WTC11 (cell line): ENCODE data around the gene ZNF236. TPM values are rescaled to one million over a fixed set of nuclear protein-coding genes. Genes with fewer than 3 reads are reported as not detected.

ENCODE experiments used
- ATAC-seq: fragments of 200-7000 bp; cut with Tn5 transposase; 2 replicates; pipeline ENCODE4 v1.10.0; 2021; ENCODE audit warnings: mild to moderate bottlenecking, moderate library complexity
- CTCF ChIA-PET: fragments of 300-600 bp; sonication (Branson Sonifier 250); formaldehyde crosslinking; loops from one replicate; lab custom pipeline; 2021; ENCODE audit warnings: antibody characterized with exemption; lab: Charles Lee
- POLR2A ChIA-PET: fragments of 350-600 bp; sonication (Branson Sonifier 250); formaldehyde crosslinking; loops from one replicate; lab custom pipeline; 2021; ENCODE audit warnings: antibody characterized with exemption; lab: Charles Lee
- DNase-seq: peaks from one replicate; pipeline ENCODE4 v3.0.0; 2021; ENCODE audit warnings: low spot score
- H3K27ac Mint-ChIP-seq: 2 replicates; pipeline ENCODE4 v1.8.0; 2021; ENCODE audit warnings: mixed read lengths
- H3K27me3 Mint-ChIP-seq: 2 replicates; pipeline ENCODE4 v1.8.0; 2021; ENCODE audit warnings: low read depth, mild to moderate bottlenecking, moderate library complexity, mixed read lengths
- H3K36me3 Mint-ChIP-seq: 2 replicates; pipeline ENCODE4 v1.8.0; 2021; ENCODE audit warnings: mixed read lengths
- H3K4me1 Mint-ChIP-seq: 2 replicates; pipeline ENCODE4 v1.8.0; 2022; ENCODE audit warnings: mixed read lengths
- H3K4me3 Mint-ChIP-seq: 2 replicates; pipeline ENCODE4 v1.8.0; 2021; ENCODE audit warnings: mild to moderate bottlenecking, moderate library complexity, mixed read lengths
- H3K9me3 Mint-ChIP-seq: 2 replicates; pipeline ENCODE4 v1.8.0; 2021; ENCODE audit warnings: mixed read lengths
- AFF4 ChIP-seq: sonication (generic); formaldehyde crosslinking; IDR thresholded peaks from 2 replicates; pipeline ENCODE4 v1.8.1; 2023; ENCODE audit warnings: mild to moderate bottlenecking, missing genetic modification reagents, borderline replicate concordance
- ATF1 ChIP-seq: sonication (generic); formaldehyde crosslinking; IDR thresholded peaks from 2 replicates; pipeline ENCODE4 v1.8.1; 2023; ENCODE audit warnings: mild to moderate bottlenecking, moderate library complexity, missing genetic modification reagents
- CREM ChIP-seq: sonication (generic); formaldehyde crosslinking; IDR thresholded peaks from 2 replicates; pipeline ENCODE4 v1.8.1; 2022; ENCODE audit warnings: mild to moderate bottlenecking, missing genetic modification reagents, moderate library complexity
- FOXP4 ChIP-seq: sonication (generic); formaldehyde crosslinking; IDR thresholded peaks from 2 replicates; pipeline ENCODE4 v1.8.0; 2022; ENCODE audit warnings: mild to moderate bottlenecking, missing genetic modification reagents
- MYBL2 ChIP-seq: sonication (generic); formaldehyde crosslinking; IDR thresholded peaks from 2 replicates; pipeline ENCODE4 v1.8.1; 2023; ENCODE audit warnings: mild to moderate bottlenecking, moderate library complexity, missing genetic modification reagents
- NFATC4 ChIP-seq: fragments of 250-450 bp; sonication (Bioruptor Pico); IDR thresholded peaks from 2 replicates; pipeline ENCODE4 v1.9.0; 2021; ENCODE audit warnings: mild to moderate bottlenecking
- RORB ChIP-seq: fragments of 250-450 bp; sonication (Bioruptor Pico); IDR thresholded peaks from 2 replicates; pipeline ENCODE4 v1.9.0; 2021; ENCODE audit warnings: mild to moderate bottlenecking
- STAT6 ChIP-seq: sonication (generic); formaldehyde crosslinking; conservative IDR thresholded peaks from 2 replicates; pipeline ENCODE4 v1.8.1; 2023; ENCODE audit warnings: mild to moderate bottlenecking, low read depth, missing genetic modification reagents, moderate library complexity
- ZBTB21 ChIP-seq: sonication (generic); formaldehyde crosslinking; IDR thresholded peaks from 2 replicates; pipeline ENCODE4 v1.8.1; 2023; ENCODE audit warnings: mild to moderate bottlenecking, missing genetic modification reagents, borderline replicate concordance
- ZNF317 ChIP-seq: sonication (generic); formaldehyde crosslinking; IDR thresholded peaks from 2 replicates; pipeline ENCODE4 v1.8.1; 2023; ENCODE audit warnings: low read depth, mild to moderate bottlenecking, moderate library complexity, missing genetic modification reagents, borderline replicate concordance
- ZNF396 ChIP-seq: fragments of 250-450 bp; sonication (Bioruptor Pico); IDR thresholded peaks from 2 replicates; pipeline ENCODE4 v1.8.0; 2021; ENCODE audit warnings: mild to moderate bottlenecking, moderate library complexity, borderline replicate concordance
- ZNF425 ChIP-seq: fragments of 250-450 bp; sonication (Bioruptor Pico); conservative IDR thresholded peaks from 2 replicates; pipeline ENCODE4 v1.9.0; 2021; ENCODE audit warnings: mild to moderate bottlenecking
- total RNA-seq: library from RNA; stranded (reverse); gene quantifications from 3 replicates; pipeline ENCODE4 v1.2.3, GENCODE V29; 2021
- TF ChIP-seq, protein P1 (sequence below): fragments of 250-450 bp; sonication (Bioruptor Pico); IDR thresholded peaks from 2 replicates; pipeline ENCODE4 v1.9.0; 2021; ENCODE audit warnings: mild to moderate bottlenecking, borderline replicate concordance
- TF ChIP-seq, protein P2 (sequence below): sonication (generic); formaldehyde crosslinking; IDR thresholded peaks from 2 replicates; pipeline ENCODE4 v1.8.0; 2023; ENCODE audit warnings: missing genetic modification reagents
- TF ChIP-seq, protein P3 (sequence below): fragments of 250-450 bp; sonication (Bioruptor Pico); IDR thresholded peaks from 2 replicates; pipeline ENCODE4 v1.9.0; 2021; ENCODE audit warnings: moderate library complexity, mild to moderate bottlenecking, inconsistent platforms, borderline replicate concordance
- TF ChIP-seq, protein P4 (sequence below): sonication (generic); formaldehyde crosslinking; IDR thresholded peaks from 2 replicates; pipeline ENCODE4 v1.8.1; 2023; ENCODE audit warnings: mild to moderate bottlenecking, missing genetic modification reagents
- TF ChIP-seq, protein P5 (sequence below): sonication (generic); formaldehyde crosslinking; IDR thresholded peaks from 2 replicates; pipeline ENCODE4 v1.8.0; 2022; ENCODE audit warnings: mild to moderate bottlenecking, missing genetic modification reagents

ZNF236 gene
- total RNA-seq, 1 experiment from 2014 or later = 19.9 TPM

GRCh38 chr18:76915456-76915855 lies 93.1 kb downstream of the ZNF236 start:
- Mint-ChIP-seq H3K4me3 (no peak overlapping the region), H3K27me3 (no peaks in the 10 kb centered on the region), H3K4me1 (no peaks in the 10 kb centered on the region), H3K36me3 (peaks cover 46% of the 10 kb centered on the region), H3K27ac (no peak overlapping the region), H3K9me3 (no peaks in the 10 kb centered on the region)
- ChIA-PET CTCF (interaction anchor here (0.7 kb wide), 1 partner anchor 8 kb away, joined by 5 read pairs; no protein-coding TSS in a partner anchor), POLR2A (no interaction called here)
- ATAC-seq = no peak
- TF ChIP-seq MYBL2 (CRISPR knock-in tag) = no peak
- TF ChIP-seq, protein P1, sequence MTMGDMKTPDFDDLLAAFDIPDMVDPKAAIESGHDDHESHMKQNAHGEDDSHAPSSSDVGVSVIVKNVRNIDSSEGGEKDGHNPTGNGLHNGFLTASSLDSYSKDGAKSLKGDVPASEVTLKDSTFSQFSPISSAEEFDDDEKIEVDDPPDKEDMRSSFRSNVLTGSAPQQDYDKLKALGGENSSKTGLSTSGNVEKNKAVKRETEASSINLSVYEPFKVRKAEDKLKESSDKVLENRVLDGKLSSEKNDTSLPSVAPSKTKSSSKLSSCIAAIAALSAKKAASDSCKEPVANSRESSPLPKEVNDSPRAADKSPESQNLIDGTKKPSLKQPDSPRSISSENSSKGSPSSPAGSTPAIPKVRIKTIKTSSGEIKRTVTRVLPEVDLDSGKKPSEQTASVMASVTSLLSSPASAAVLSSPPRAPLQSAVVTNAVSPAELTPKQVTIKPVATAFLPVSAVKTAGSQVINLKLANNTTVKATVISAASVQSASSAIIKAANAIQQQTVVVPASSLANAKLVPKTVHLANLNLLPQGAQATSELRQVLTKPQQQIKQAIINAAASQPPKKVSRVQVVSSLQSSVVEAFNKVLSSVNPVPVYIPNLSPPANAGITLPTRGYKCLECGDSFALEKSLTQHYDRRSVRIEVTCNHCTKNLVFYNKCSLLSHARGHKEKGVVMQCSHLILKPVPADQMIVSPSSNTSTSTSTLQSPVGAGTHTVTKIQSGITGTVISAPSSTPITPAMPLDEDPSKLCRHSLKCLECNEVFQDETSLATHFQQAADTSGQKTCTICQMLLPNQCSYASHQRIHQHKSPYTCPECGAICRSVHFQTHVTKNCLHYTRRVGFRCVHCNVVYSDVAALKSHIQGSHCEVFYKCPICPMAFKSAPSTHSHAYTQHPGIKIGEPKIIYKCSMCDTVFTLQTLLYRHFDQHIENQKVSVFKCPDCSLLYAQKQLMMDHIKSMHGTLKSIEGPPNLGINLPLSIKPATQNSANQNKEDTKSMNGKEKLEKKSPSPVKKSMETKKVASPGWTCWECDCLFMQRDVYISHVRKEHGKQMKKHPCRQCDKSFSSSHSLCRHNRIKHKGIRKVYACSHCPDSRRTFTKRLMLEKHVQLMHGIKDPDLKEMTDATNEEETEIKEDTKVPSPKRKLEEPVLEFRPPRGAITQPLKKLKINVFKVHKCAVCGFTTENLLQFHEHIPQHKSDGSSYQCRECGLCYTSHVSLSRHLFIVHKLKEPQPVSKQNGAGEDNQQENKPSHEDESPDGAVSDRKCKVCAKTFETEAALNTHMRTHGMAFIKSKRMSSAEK = no peak
- TF ChIP-seq CREM (CRISPR knock-in tag) = no peak
- TF ChIP-seq ZBTB21 (CRISPR knock-in tag) = no peak
- TF ChIP-seq NFATC4 (CRISPR knock-in tag) = no peak
- no peak for TF ChIP-seq FOXP4 (CRISPR knock-in tag)
- TF ChIP-seq, protein P2, sequence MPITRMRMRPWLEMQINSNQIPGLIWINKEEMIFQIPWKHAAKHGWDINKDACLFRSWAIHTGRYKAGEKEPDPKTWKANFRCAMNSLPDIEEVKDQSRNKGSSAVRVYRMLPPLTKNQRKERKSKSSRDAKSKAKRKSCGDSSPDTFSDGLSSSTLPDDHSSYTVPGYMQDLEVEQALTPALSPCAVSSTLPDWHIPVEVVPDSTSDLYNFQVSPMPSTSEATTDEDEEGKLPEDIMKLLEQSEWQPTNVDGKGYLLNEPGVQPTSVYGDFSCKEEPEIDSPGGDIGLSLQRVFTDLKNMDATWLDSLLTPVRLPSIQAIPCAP (CRISPR knock-in tag) = no peak
- no peak for TF ChIP-seq ZNF425 (CRISPR knock-in tag)
- TF ChIP-seq, protein P3, sequence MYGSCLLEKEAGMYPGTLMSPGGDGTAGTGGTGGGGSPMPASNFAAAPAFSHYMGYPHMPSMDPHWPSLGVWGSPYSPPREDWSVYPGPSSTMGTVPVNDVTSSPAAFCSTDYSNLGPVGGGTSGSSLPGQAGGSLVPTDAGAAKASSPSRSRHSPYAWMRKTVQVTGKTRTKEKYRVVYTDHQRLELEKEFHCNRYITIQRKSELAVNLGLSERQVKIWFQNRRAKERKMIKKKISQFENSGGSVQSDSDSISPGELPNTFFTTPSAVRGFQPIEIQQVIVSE = no peak
- no peak for TF ChIP-seq AFF4 (CRISPR knock-in tag)
- TF ChIP-seq, protein P4, sequence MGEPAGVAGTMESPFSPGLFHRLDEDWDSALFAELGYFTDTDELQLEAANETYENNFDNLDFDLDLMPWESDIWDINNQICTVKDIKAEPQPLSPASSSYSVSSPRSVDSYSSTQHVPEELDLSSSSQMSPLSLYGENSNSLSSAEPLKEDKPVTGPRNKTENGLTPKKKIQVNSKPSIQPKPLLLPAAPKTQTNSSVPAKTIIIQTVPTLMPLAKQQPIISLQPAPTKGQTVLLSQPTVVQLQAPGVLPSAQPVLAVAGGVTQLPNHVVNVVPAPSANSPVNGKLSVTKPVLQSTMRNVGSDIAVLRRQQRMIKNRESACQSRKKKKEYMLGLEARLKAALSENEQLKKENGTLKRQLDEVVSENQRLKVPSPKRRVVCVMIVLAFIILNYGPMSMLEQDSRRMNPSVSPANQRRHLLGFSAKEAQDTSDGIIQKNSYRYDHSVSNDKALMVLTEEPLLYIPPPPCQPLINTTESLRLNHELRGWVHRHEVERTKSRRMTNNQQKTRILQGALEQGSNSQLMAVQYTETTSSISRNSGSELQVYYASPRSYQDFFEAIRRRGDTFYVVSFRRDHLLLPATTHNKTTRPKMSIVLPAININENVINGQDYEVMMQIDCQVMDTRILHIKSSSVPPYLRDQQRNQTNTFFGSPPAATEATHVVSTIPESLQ = no peak
- no peak for TF ChIP-seq ZNF396
- no peak for TF ChIP-seq ATF1 (CRISPR knock-in tag)
- TF ChIP-seq ZNF317 (CRISPR knock-in tag) = no peak
- TF ChIP-seq, protein P5, sequence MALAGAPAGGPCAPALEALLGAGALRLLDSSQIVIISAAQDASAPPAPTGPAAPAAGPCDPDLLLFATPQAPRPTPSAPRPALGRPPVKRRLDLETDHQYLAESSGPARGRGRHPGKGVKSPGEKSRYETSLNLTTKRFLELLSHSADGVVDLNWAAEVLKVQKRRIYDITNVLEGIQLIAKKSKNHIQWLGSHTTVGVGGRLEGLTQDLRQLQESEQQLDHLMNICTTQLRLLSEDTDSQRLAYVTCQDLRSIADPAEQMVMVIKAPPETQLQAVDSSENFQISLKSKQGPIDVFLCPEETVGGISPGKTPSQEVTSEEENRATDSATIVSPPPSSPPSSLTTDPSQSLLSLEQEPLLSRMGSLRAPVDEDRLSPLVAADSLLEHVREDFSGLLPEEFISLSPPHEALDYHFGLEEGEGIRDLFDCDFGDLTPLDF (CRISPR knock-in tag) = no peak
- TF ChIP-seq STAT6 (CRISPR knock-in tag) = no peak
- TF ChIP-seq RORB (CRISPR knock-in tag) = no peak
- no peak for DNase-seq
